CD4-positive, alpha-beta T cell treated with Interleukin-15 for 4 hours (primary cell): Measurements from ENCODE around the gene HLCS.

Experiments
- DNase-seq: peaks from one replicate; pipeline ENCODE4 v3.0.0-alpha.2; 2020; ENCODE audit warnings: low spot score

Gene HLCS

GRCh38 chr21:36807422-36807928, 159.0 kb downstream of the HLCS start:
- no peak for DNase-seq

GRCh38 chr21:36806103-36806502, 160.4 kb downstream of the HLCS start:
- no peak for DNase-seq

- no peak for DNase-seq
These were observed 161.4 kb downstream of the HLCS start for GRCh38 chr21:36804874-36805611.

GRCh38 chr21:36803816-36804439, 162.5 kb downstream of the HLCS start:
- DNase-seq = no peak

- DNase-seq = no peak
These were observed 163.3 kb downstream of the HLCS start for GRCh38 chr21:36803051-36803645.

DNA sequence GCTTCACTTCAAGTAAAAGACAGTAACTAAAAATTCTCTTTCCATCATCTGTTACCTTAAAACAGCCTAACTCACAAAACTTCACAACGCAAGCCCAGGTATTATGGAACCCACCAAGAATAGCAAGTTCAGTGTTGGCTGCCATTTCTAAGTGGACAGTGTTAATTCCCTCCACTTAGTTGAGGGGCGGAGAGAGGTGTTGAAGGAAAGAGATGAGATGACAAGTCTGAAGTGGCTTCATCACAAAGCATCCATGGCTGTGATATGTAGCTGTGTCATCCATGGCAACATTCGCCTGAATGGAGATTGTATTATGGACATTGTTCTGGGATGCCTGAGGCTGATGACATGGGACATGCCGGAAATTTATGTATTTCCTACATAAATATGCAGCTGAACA, 165.7 kb downstream of the HLCS start:
- DNase-seq = no peak

GRCh38 chr21:36799869-36800268, 166.6 kb downstream of the HLCS start:
- no peak for DNase-seq

DNA sequence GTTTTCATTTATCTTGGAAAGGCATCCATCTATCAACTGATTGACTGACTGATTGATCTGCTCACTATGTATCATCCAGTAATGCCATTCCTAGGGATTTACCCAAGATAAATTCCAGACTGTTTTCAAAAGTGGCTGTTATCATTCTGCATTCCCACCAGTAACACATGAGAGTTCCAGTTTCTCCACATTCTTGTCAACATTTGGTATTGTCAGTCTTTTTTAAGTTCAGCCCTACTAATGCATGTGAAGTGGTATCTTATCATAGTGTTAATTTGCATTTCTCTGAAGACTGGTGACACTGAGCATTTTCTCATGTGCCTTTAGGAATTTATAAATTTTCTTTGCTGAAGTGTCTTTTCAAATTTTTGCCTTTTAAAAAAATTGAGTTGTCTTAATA, 168.0 kb downstream of the HLCS start:
- DNase-seq = no peak

DNA sequence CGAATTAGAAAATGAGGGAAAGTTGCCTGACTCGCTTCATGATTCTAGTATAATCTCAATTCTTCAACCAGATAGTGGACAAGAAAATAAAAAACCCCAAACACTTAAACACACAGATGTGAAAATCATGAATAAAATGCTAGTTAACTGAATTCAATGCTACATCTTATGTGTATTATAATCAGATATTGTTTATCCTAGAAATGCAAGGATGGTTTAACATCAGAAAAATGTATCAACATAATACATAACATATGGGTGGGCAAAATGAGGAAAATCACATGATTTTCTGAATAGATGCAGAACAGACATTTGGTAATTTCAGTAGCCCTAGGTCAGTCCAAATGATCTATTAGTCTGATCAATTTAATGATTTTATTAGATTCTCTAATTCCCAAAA, 170.4 kb downstream of the HLCS start:
- DNase-seq = no peak

DNA sequence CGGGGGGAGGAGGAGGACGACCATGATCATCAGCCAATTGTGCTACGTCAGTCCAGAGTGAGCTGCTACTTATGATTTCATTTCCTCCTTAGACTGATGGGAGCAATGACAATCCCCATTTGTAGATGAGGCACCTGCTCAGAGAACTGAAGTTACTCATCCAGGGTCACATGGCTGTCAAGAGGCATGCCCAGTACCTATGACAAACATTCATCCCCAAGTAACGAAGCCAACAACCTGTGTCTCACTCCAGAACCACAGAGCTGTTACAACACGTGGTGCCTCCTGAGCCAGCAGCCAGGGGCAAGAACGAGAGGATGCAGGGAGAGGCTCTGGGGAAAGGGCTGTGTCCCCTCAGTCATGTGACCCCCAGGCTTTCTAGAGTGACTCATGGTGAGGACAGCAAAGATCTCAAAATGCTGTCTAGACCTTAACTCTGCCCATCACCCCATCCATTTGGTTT, 173.9 kb downstream of the HLCS start:
- no peak for DNase-seq

DNA sequence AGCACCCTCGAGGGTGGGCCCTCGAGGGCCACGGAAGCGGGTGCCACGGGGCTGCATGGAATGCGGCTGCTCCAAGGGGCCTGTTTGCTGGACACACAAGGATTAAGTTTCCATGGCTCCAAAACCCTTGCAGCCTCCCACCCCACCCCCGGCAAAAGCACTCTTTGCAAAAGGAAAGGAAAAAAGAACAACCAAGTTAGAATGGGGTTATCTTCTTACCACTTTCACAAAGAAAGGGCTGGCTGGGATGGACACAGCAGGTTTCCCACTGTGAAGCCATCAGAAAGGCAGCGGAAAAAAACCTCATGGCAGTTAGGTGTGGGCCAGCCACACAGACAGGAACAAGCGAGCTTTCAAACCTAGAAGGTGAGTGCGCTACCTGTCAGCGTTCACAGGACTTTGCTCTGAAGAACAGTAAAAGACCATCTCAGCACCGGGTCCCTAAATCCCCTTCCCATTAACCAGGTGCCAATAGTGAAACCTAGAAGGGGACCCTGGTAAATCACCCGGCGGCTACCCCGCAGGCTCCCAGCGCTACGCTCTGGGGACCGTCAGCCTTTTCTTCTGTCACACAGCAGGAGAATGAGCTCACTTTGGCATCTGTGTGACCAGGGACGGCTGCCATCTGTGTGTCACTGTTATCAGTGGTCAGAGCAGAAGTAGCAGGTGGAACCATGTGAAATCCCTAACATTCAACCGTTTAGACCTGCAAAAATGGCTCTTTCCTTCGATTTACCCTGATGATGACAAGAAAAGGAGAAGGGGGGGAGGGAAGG, 174.6 kb downstream of the HLCS start:
- DNase-seq = no peak

DNA sequence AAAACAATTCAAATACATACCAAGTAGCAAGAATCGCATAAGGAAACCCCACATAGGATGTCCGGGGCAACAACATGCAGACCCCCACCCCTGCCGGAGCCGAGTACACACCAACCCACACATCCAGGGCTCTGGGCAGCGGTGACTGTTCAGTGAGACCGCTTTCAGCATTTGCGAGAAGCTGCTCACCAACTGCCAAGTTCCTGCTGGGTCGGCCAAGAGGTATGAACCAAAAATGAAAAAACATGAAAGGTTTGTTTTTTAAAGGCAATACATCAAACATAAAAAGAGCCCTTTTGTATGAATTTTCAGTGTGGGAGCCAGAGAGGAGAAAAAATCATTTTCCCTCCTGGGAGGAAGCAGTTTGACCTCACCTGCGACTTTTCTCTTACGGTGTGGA, 175.3 kb downstream of the HLCS start:
- DNase-seq = no peak

GRCh38 chr21:36790616-36791015, 175.9 kb downstream of the HLCS start:
- DNase-seq = no peak

GRCh38 chr21:36788120-36788638, 178.3 kb downstream of the HLCS start:
- no peak for DNase-seq

- no peak for DNase-seq
These were observed 180.3 kb downstream of the HLCS start for GRCh38 chr21:36786186-36786585.

DNA sequence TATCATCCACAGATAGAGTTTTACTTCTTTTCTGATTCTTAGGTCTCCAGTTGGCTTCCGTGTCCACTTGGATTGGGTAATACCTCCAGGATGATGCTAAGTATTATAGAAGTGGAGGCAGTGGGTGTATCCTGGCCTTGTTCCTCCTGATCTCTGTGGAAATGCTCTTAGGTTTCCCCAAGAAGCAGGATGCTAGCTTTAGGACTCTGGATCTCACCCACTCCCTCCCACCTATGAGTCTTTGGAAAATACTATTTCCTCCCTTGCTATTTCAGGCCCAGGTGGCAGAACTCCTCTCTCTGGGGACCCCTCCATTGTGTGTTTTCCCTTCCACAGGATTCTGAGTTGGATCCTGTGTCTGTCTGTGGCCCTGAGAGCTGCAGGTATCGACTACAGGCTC, 180.9 kb downstream of the HLCS start:
- DNase-seq = no peak

- no peak for DNase-seq
These were observed 181.5 kb downstream of the HLCS start for GRCh38 chr21:36784947-36785346.

GRCh38 chr21:36783612-36784374, 182.7 kb downstream of the HLCS start:
- DNase-seq = no peak

- DNase-seq = no peak
These were observed 185.6 kb downstream of the HLCS start for GRCh38 chr21:36780861-36781260.

- no peak for DNase-seq
These were observed 189.4 kb downstream of the HLCS start for GRCh38 chr21:36776981-36777617.

DNA sequence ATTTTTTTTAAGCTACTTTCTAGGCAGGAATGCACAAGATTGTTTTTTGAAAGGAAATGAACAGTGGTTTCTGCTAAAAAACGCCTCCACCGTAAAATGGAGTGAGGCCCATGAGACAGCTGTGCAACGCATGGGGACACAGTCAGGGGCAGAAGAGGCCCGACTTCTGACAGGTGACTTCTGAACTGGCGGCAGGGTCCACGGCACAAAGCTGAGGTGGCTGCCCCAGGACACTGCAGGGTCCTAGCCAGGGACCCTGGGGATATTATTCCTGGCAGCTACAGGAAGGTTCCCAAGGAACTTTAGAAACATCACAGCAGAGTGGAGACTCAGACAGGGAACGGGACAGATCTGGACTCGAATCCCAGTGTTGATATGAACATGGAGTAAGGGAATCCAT, 192.5 kb downstream of the HLCS start:
- no peak for DNase-seq
